ENCODE data around the gene MVK.

Gene MVK

DNA sequence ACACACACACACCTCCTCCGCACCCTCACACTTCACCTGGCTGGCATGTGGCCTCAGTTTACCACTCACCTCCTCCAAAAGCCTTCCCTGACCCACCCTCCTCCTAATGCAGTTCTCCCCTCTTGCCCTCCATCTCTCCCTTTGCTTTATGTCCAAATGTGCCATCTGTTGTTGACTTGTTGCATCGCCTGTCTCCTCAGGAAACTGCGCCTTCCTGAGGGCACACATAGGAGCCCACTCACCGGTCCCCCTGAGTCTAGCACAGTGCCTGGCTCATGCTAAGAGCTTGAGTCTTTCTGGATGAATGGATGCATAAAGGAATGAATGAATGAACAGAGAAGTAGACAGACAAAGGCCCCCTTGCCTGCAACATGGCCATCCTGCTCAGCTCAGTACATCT lies 34.0 kb downstream of the MVK start:
- H3K36me3 ChIP-seq (ENCODE audit: control insufficient read depth, insufficient read depth, low read length): no peaks in the 10 kb centered on the region
- no peak overlapping the region for H3K4me3 ChIP-seq (ENCODE audit: low read length)
- no peak overlapping the region for H3K9ac ChIP-seq (ENCODE audit: low read length)
- no peaks in the 10 kb centered on the region for H3K9me3 ChIP-seq (ENCODE audit: control insufficient read depth, low read length)
- peaks cover 3% of the 10 kb centered on the region for H3K4me1 ChIP-seq (ENCODE audit: control insufficient read depth, insufficient read depth, low read length)
- peaks cover 31% of the 10 kb centered on the region for H3K27me3 ChIP-seq (ENCODE audit: control insufficient read depth, insufficient read depth, low read length)

DNA sequence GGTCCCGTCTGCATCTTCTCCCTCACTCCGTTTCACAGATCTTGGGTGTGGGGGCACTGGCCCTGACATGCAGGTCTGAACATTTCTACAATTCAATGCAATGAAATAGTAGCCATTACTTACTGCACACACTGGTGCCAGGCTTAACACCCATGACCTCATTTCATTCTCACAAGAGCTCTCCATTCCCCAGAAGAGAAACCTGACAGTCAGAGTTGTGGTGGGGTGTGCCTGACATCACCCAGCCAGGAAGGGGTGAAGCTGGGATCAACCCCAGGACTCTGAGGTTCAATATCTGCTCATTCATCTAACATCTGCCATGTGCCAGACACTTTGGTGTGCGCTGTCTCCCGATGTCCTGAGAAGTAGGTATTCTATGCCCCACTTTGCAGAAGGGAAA lies 34.7 kb downstream of the MVK start:
- Histone ChIP-seq H3K27me3 (ENCODE audit: control insufficient read depth, insufficient read depth, low read length) (peaks cover 37% of the 10 kb centered on the region), H3K4me3 (ENCODE audit: low read length) (no peak overlapping the region), H3K9ac (ENCODE audit: low read length) (no peak overlapping the region), H3K9me3 (ENCODE audit: control insufficient read depth, low read length) (no peaks in the 10 kb centered on the region), H3K4me1 (ENCODE audit: control insufficient read depth, insufficient read depth, low read length) (peaks cover 3% of the 10 kb centered on the region), H3K36me3 (ENCODE audit: control insufficient read depth, insufficient read depth, low read length) (no peaks in the 10 kb centered on the region)

DNA sequence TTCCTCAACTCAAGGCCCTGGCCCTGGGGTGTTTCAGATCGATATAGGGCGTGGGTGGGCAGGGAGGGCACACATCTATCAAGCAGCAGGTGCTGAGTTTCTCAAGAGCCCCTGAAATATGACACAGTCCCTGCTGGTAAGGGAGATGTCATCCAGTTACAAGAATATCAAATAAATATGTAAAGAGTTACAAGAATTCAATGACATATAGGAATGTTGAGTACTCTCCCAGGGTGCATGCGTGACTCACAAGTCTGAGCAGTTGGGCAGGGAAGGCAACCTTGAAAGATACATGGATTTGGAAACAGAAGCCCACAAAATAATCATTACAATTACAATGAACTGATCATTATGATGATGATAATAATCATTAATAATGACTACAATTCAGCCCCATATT lies 35.2 kb downstream of the MVK start:
- Histone ChIP-seq H3K27me3 (ENCODE audit: control insufficient read depth, insufficient read depth, low read length) (peaks cover 40% of the 10 kb centered on the region), H3K4me1 (ENCODE audit: control insufficient read depth, insufficient read depth, low read length) (peaks cover 3% of the 10 kb centered on the region), H3K9me3 (ENCODE audit: control insufficient read depth, low read length) (no peaks in the 10 kb centered on the region), H3K4me3 (ENCODE audit: low read length) (no peak overlapping the region), H3K9ac (ENCODE audit: low read length) (no peak overlapping the region), H3K36me3 (ENCODE audit: control insufficient read depth, insufficient read depth, low read length) (no peaks in the 10 kb centered on the region)

DNA sequence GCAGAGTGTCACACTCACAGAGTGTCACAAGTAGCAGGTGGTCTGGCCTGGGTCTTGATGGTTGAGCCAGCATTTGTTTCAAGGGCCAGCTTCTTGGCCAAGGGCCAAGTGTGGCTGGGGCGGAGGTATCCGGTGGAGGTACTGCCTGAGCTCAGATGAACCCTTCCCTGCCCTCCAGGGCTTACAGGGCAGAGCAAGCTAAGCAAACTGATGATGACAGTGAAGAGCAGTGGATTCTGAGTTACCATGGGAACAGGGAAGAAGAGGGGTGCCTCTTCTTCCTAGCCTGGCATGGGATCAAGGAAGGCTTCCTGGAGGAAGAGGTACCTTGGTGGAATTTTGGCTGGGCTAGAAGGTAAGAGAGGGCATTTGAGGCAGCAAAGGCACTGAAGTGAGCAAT lies 35.7 kb downstream of the MVK start:
- no peaks in the 10 kb centered on the region for H3K9me3 ChIP-seq (ENCODE audit: control insufficient read depth, low read length)
- no peak overlapping the region for H3K9ac ChIP-seq (ENCODE audit: low read length)
- H3K4me1 ChIP-seq (ENCODE audit: control insufficient read depth, insufficient read depth, low read length): peaks cover 3% of the 10 kb centered on the region
- no peak overlapping the region for H3K4me3 ChIP-seq (ENCODE audit: low read length)
- H3K27me3 ChIP-seq (ENCODE audit: control insufficient read depth, insufficient read depth, low read length): peaks cover 40% of the 10 kb centered on the region
- H3K36me3 ChIP-seq (ENCODE audit: control insufficient read depth, insufficient read depth, low read length): no peaks in the 10 kb centered on the region

DNA sequence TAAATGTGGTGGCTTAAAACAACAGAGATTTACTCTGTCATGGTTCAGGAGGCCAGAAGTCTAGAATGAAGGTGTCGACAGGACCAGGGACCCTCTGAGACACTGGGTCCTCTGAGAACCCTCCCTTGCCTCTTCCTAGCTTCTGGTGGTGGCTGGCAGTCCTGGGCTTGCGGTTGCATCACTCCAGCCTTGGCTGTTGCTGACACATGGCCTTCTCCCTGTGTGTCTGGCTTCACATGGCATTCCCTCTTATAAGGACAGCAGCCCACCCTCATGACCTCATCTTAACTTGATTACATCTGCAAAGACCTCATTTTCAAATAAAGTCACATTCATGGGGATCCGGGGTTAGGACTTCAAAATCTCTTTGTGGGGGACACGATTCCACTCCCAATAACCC lies 36.9 kb downstream of the MVK start:
- Histone ChIP-seq H3K27me3 (ENCODE audit: control insufficient read depth, insufficient read depth, low read length) (peaks cover 33% of the 10 kb centered on the region), H3K9me3 (ENCODE audit: control insufficient read depth, low read length) (no peaks in the 10 kb centered on the region), H3K9ac (ENCODE audit: low read length) (no peak overlapping the region), H3K4me1 (ENCODE audit: control insufficient read depth, insufficient read depth, low read length) (peaks cover 3% of the 10 kb centered on the region), H3K36me3 (ENCODE audit: control insufficient read depth, insufficient read depth, low read length) (no peaks in the 10 kb centered on the region), H3K4me3 (ENCODE audit: low read length) (no peak overlapping the region)

DNA sequence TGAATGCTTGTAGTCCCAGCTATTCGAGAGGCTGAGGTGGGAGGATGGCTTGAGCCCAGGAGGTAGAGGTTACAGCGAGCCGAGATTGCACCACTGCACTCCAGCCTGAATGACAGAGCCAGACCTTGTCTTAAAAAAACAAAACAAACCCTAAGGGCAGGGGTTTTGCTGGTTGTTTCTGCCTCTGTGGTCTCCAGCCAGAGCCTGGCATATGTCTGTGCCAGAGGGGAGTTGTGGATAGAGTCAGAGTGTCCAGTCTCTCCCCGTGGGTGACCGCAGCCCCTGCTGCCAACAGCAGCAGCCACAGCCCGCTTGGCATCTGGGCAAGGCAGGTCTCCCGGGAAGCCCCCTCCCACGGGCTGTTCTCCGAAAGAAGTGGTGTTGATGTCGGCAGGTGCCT lies 37.6 kb downstream of the MVK start:
- no peaks in the 10 kb centered on the region for H3K9me3 ChIP-seq (ENCODE audit: control insufficient read depth, low read length)
- no peak overlapping the region for H3K4me3 ChIP-seq (ENCODE audit: low read length)
- H3K4me1 ChIP-seq (ENCODE audit: control insufficient read depth, insufficient read depth, low read length): peaks cover 3% of the 10 kb centered on the region
- H3K27me3 ChIP-seq (ENCODE audit: control insufficient read depth, insufficient read depth, low read length): peaks cover 26% of the 10 kb centered on the region
- no peaks in the 10 kb centered on the region for H3K36me3 ChIP-seq (ENCODE audit: control insufficient read depth, insufficient read depth, low read length)
- H3K9ac ChIP-seq (ENCODE audit: low read length): no peak overlapping the region

DNA sequence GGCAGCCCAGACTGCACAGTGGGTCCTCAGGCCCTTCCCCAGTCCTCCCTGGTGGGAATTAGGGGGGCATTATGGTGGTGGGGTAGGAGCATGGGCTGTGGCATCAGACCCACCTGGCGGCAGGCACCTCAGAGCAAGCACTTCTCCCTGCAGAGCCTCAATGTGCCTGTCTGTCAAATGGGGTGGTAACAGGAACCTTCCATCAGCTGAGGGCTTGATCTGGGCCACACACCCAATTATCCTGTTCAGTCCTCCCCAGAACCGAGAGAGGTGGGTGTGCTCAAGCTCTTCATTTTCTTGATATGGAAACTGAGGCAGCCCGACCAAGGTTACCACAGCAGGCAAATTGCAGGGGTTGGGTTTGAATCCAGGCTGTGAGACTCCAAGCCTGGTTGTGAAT lies 38.4 kb downstream of the MVK start:
- Histone ChIP-seq H3K9me3 (ENCODE audit: control insufficient read depth, low read length) (no peaks in the 10 kb centered on the region), H3K9ac (ENCODE audit: low read length) (no peak overlapping the region), H3K27me3 (ENCODE audit: control insufficient read depth, insufficient read depth, low read length) (peaks cover 18% of the 10 kb centered on the region), H3K36me3 (ENCODE audit: control insufficient read depth, insufficient read depth, low read length) (no peaks in the 10 kb centered on the region), H3K4me1 (ENCODE audit: control insufficient read depth, insufficient read depth, low read length) (no peaks in the 10 kb centered on the region), H3K4me3 (ENCODE audit: low read length) (no peak overlapping the region)

DNA sequence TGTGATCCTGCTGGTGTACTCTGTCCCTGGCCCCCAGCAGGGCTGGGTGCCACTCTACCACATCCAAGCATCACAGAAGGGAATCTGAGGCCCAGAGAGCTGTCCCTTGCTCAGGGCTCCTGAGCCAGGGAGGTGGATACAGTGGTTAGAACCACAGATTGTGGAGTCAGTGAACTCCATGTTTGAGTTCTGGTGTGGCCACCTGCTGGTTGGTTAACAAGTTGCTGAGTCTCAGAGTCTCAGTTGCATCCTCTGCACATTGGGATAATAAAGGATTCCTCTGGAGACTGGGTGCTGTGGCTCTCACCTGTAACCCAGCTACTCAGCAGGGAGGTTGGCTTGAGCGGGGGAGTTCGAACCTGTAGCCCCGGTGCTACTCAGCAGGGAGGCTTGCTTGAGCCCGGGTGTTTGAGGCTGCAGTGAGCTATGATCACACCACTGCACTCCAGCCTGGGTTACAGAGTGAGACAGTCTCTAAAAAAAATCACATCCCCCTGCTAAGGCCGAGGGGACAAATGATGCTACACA lies 39.4 kb downstream of the MVK start:
- H3K27me3 ChIP-seq (ENCODE audit: control insufficient read depth, insufficient read depth, low read length): peaks cover 13% of the 10 kb centered on the region
- no peaks in the 10 kb centered on the region for H3K36me3 ChIP-seq (ENCODE audit: control insufficient read depth, insufficient read depth, low read length)
- no peaks in the 10 kb centered on the region for H3K4me1 ChIP-seq (ENCODE audit: control insufficient read depth, insufficient read depth, low read length)
- no peak overlapping the region for H3K9ac ChIP-seq (ENCODE audit: low read length)
- H3K9me3 ChIP-seq (ENCODE audit: control insufficient read depth, low read length): no peaks in the 10 kb centered on the region
- no peak overlapping the region for H3K4me3 ChIP-seq (ENCODE audit: low read length)

DNA sequence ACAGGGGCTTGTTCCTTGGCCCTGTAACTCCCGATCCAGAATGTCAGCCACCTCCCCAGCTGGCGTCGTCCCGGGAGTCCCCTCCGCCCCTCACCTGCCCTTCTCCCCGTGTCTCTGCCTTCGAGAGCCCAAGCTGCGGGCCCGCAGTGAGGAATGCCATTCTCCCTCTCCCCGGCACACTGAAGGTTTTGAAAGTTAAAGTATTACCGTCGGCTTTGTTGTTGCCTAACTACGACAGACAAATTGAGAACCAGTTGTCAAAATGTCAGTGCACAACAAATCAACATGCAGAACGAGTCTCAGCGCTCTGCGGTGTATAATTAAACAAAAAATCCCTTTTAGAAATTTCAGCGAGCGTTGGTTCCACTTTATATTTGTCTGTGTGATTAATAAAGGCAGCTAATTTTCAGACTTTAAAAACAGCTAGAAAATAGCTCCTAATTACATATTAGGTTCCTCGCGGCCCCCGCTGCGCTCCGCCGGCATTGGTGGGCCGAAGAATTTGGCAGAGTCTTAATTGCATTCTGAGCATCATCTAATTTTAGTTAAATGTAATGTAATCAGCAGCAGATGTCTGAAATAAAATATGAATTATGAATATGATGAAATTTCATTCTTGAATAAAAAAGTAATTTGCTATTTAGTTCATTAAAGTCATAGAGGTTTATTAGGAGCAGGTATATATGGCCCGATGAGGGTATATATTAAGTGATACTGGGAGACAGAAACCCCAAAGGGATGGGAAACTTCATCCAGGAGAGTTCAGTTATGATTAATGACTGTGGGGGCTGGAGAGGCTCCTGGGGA lies 40.3 kb downstream of the MVK start:
- Histone ChIP-seq H3K9me3 (ENCODE audit: control insufficient read depth, low read length) (no peaks in the 10 kb centered on the region), H3K27me3 (ENCODE audit: control insufficient read depth, insufficient read depth, low read length) (peaks cover 12% of the 10 kb centered on the region), H3K4me3 (ENCODE audit: low read length) (no peak overlapping the region), H3K4me1 (ENCODE audit: control insufficient read depth, insufficient read depth, low read length) (no peaks in the 10 kb centered on the region), H3K36me3 (ENCODE audit: control insufficient read depth, insufficient read depth, low read length) (no peaks in the 10 kb centered on the region), H3K9ac (ENCODE audit: low read length) (no peak overlapping the region)

DNA sequence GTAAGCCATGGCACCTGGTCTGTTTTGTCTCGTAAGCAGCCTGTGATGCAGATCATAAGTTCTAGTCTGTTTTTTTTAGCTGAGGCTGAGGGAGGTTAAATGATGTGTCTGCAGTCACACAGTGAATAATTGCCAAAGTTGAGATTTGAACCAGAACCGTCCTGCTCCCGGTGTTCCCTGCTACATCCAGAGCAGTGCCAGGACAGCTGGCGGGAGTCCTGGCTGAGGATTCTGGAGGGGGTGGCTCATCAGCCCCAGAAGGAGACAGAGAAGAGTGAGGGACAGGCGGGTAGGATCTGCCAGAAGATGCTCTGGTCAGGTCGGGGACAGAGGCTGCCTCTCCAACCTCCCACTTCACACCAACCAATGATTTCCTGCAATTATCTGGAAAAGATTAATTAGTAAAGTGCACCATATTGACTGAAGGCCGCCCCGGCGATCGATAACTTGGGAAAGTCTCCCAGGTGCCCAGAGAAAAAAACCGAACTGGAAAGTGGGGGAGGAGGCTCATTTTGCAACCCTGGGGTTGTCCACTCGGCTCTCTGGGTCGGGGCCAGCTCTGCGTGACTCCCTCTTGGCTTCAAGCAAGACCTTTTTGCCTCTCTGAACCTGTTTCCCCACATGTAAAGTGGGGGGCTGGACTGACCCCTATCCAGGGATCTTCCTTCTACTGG lies 42.1 kb downstream of the MVK start:
- peaks cover 12% of the 10 kb centered on the region for H3K27me3 ChIP-seq (ENCODE audit: control insufficient read depth, insufficient read depth, low read length)
- H3K4me3 ChIP-seq (ENCODE audit: low read length): no peak overlapping the region
- H3K4me1 ChIP-seq (ENCODE audit: control insufficient read depth, insufficient read depth, low read length): no peaks in the 10 kb centered on the region
- no peaks in the 10 kb centered on the region for H3K9me3 ChIP-seq (ENCODE audit: control insufficient read depth, low read length)
- H3K9ac ChIP-seq (ENCODE audit: low read length): no peak overlapping the region
- H3K36me3 ChIP-seq (ENCODE audit: control insufficient read depth, insufficient read depth, low read length): no peaks in the 10 kb centered on the region

DNA sequence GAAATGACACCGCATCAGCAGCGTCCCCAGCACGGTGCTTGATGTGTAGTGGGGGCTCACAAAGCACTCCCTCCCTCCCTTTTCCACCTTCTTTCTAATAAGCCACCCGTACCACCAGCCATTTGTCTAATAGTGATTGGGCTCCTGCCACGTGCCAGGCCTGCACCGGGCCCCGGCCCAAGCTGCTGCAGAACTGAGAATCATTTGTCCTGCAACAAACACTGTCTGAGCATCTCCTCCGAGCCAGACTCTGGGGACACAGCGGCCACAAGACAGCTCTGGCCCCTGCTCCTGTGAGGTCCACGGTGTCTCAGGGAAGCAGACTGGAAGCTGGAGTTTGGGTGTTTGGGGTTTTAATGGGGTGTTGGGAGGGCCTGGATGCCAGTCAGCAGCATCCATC lies 43.9 kb downstream of the MVK start:
- Histone ChIP-seq H3K4me3 (ENCODE audit: low read length) (no peak overlapping the region), H3K4me1 (ENCODE audit: control insufficient read depth, insufficient read depth, low read length) (peaks cover 5% of the 10 kb centered on the region), H3K9me3 (ENCODE audit: control insufficient read depth, low read length) (no peaks in the 10 kb centered on the region), H3K27me3 (ENCODE audit: control insufficient read depth, insufficient read depth, low read length) (peaks cover 21% of the 10 kb centered on the region), H3K36me3 (ENCODE audit: control insufficient read depth, insufficient read depth, low read length) (no peaks in the 10 kb centered on the region), H3K9ac (ENCODE audit: low read length) (no peak overlapping the region)

DNA sequence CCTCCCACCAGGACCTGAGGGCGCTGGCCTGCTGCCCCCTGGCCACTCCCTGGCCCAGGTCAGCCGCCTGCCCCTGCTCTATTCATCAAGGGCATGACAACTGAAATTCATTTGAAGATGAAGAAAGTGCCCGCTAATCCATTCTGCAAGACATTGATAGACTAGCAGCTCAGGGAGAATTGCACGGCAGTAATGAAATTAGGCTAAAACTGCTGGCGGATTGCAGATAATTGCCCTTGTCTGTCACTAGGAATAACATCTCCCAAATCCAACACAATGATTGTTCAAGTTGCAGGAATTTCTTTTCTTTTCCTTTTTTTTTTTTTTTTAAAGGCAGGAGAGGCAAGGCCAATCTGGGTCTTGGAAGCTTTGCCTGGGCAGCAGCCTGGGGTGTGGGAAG lies 44.5 kb downstream of the MVK start:
- no peak overlapping the region for H3K9ac ChIP-seq (ENCODE audit: low read length)
- no peaks in the 10 kb centered on the region for H3K9me3 ChIP-seq (ENCODE audit: control insufficient read depth, low read length)
- no peak overlapping the region for H3K4me3 ChIP-seq (ENCODE audit: low read length)
- peaks cover 5% of the 10 kb centered on the region for H3K4me1 ChIP-seq (ENCODE audit: control insufficient read depth, insufficient read depth, low read length)
- H3K27me3 ChIP-seq (ENCODE audit: control insufficient read depth, insufficient read depth, low read length): peaks cover 17% of the 10 kb centered on the region
- no peaks in the 10 kb centered on the region for H3K36me3 ChIP-seq (ENCODE audit: control insufficient read depth, insufficient read depth, low read length)
